Stimulated activated effector memory CD8-positive, alpha-beta T cell treated with anti-CD3 and anti-CD28 coated beads, Interleukin-12 subunit alpha, Interleukin-12 subunit beta, amount 100 ng/mL, for 72 hours (primary cell): ENCODE measurements around the gene KRTAP12-4.
"Not testable (repeated sequence)": the region's sequence is repeated elsewhere in the genome, so short reads cannot be mapped to it uniquely, and the experiment has no call there.

Experiments
- ATAC-seq: fragments of 150-1000 bp; cut with Tn5 transposase; 2 replicates; pipeline ENCODE4 v1.10.0; 2021
- DNase-seq, 2 donors: peaks; one replicate each; pipeline ENCODE4 v3.0.0; 2021 to 2022; ENCODE audit warnings: low spot score in 2 of 2
- H3K27ac Mint-ChIP-seq: one replicate; pipeline ENCODE4 v1.8.0; 2022; ENCODE audit warnings: mild to moderate bottlenecking, mixed read lengths
- H3K36me3 Mint-ChIP-seq: one replicate; pipeline ENCODE4 v1.8.0; 2022; ENCODE audit warnings: mild to moderate bottlenecking, mixed read lengths
- H3K4me1 Mint-ChIP-seq: one replicate; pipeline ENCODE4 v1.8.0; 2022; ENCODE audit warnings: mixed read lengths
- H3K4me3 Mint-ChIP-seq: one replicate; pipeline ENCODE4 v1.8.0; 2022; ENCODE audit warnings: mild to moderate bottlenecking, mixed read lengths
- H3K9me3 Mint-ChIP-seq: one replicate; pipeline ENCODE4 v1.8.0; 2022; ENCODE audit warnings: mixed read lengths

KRTAP12-4 gene

GRCh38 chr21:44654576-44655175 lies at the start of gene KRTAP12-4:
TSS of gene KRTAP12-4 (minus strand) at chr21:44654659. CDS start at chr21:44654614, 45 bp downstream.
- Mint-ChIP-seq H3K4me1 (peaks cover 68% of the 10 kb centered on the region), H3K27ac (peak within 1 kb of the TSS; percentile 78), H3K4me3 (peak within 1 kb of the TSS; percentile 19), H3K9me3 (peaks cover 11% of the 10 kb centered on the region), H3K36me3 (no peaks in the 10 kb centered on the region)
- no peak for ATAC-seq
- no peak for DNase-seq

- H3K9me3 Mint-ChIP-seq: no peaks in the 10 kb centered on the region
- H3K27ac Mint-ChIP-seq: no peak overlapping the region
- no peak for DNase-seq
- H3K4me1 Mint-ChIP-seq: peaks cover 12% of the 10 kb centered on the region
- no peaks in the 10 kb centered on the region for H3K36me3 Mint-ChIP-seq
- no peak for ATAC-seq
- no peak overlapping the region for H3K4me3 Mint-ChIP-seq
Observed at GRCh38 chr21:44703731-44704635, 49.5 kb upstream of the KRTAP12-4 start.

- Mint-ChIP-seq H3K27ac (no peak overlapping the region), H3K9me3 (no peaks in the 10 kb centered on the region), H3K4me1 (peaks cover 14% of the 10 kb centered on the region), H3K4me3 (no peak overlapping the region), H3K36me3 (no peaks in the 10 kb centered on the region)
- ATAC-seq (no peak), DNase-seq (peak in 1 of 2 donors; percentile 38)
Observed at GRCh38 chr21:44702973-44703730, 48.7 kb upstream of the KRTAP12-4 start.

GRCh38 chr21:44702111-44702972 lies 47.9 kb upstream of the KRTAP12-4 start:
- ATAC-seq (no peak), DNase-seq (peak in 1 of 2 donors; percentile 40)
- H3K27ac Mint-ChIP-seq: no peak overlapping the region
- H3K36me3 Mint-ChIP-seq: no peaks in the 10 kb centered on the region
- H3K4me3 Mint-ChIP-seq: no peak overlapping the region
- no peaks in the 10 kb centered on the region for H3K9me3 Mint-ChIP-seq
- peaks cover 22% of the 10 kb centered on the region for H3K4me1 Mint-ChIP-seq

GRCh38 chr21:44701541-44701940 lies 47.1 kb upstream of the KRTAP12-4 start:
- no peaks in the 10 kb centered on the region for H3K9me3 Mint-ChIP-seq
- H3K27ac Mint-ChIP-seq: no peak overlapping the region
- peaks cover 29% of the 10 kb centered on the region for H3K4me1 Mint-ChIP-seq
- DNase-seq: no peak
- no peaks in the 10 kb centered on the region for H3K36me3 Mint-ChIP-seq
- no peak overlapping the region for H3K4me3 Mint-ChIP-seq
- ATAC-seq: no peak

- H3K4me3 Mint-ChIP-seq: no peak overlapping the region
- no peak overlapping the region for H3K27ac Mint-ChIP-seq
- ATAC-seq (no peak), DNase-seq (no peak)
- H3K4me1 Mint-ChIP-seq: peaks cover 34% of the 10 kb centered on the region
- H3K9me3 Mint-ChIP-seq: no peaks in the 10 kb centered on the region
- no peaks in the 10 kb centered on the region for H3K36me3 Mint-ChIP-seq
Observed at GRCh38 chr21:44701023-44701400, 46.6 kb upstream of the KRTAP12-4 start.

- no peak overlapping the region for H3K4me3 Mint-ChIP-seq
- H3K36me3 Mint-ChIP-seq: no peaks in the 10 kb centered on the region
- DNase-seq (no peak), ATAC-seq (no peak)
- H3K27ac Mint-ChIP-seq: no peak overlapping the region
- peaks cover 41% of the 10 kb centered on the region for H3K4me1 Mint-ChIP-seq
- H3K9me3 Mint-ChIP-seq: no peaks in the 10 kb centered on the region
Observed at GRCh38 chr21:44700101-44701022, 45.9 kb upstream of the KRTAP12-4 start.

- DNase-seq: peak in 1 of 2 donors; percentile 29
- H3K9me3 Mint-ChIP-seq: no peaks in the 10 kb centered on the region
Observed at GRCh38 chr21:44699502-44700001, 45.1 kb upstream of the KRTAP12-4 start.

GRCh38 chr21:44697811-44698734 lies 43.6 kb upstream of the KRTAP12-4 start:
- peaks cover 6% of the 10 kb centered on the region for H3K9me3 Mint-ChIP-seq
- no peak overlapping the region for H3K4me3 Mint-ChIP-seq
- no peaks in the 10 kb centered on the region for H3K36me3 Mint-ChIP-seq
- peaks cover 52% of the 10 kb centered on the region for H3K4me1 Mint-ChIP-seq
- peak in 1 of 2 donors; percentile 30 for DNase-seq
- ATAC-seq: no peak
- peak overlapping the region; percentile 70 for H3K27ac Mint-ChIP-seq

More at GRCh38 chr21:44699502-44700001, 45.1 kb upstream of the KRTAP12-4 start:
- no peak for ATAC-seq
- Mint-ChIP-seq H3K4me3 (no peak overlapping the region), H3K36me3 (no peaks in the 10 kb centered on the region), H3K27ac (no peak overlapping the region), H3K4me1 (peaks cover 47% of the 10 kb centered on the region)

- DNase-seq: peak in 1 of 2 donors; percentile 43
- Mint-ChIP-seq H3K4me1 (peaks cover 44% of the 10 kb centered on the region), H3K9me3 (peaks cover 12% of the 10 kb centered on the region), H3K27ac (peak within 1 kb of the TSS; percentile 70)
- not testable (repeated sequence) for ATAC-seq, H3K36me3 Mint-ChIP-seq, H3K4me3 Mint-ChIP-seq
Observed at GRCh38 chr21:44697172-44697810, 42.8 kb upstream of the KRTAP12-4 start, which contains the start of gene KRTAP10-12. TSS of gene KRTAP10-12 (plus strand) at chr21:44697172. CDS start at chr21:44697202, 30 bp downstream.

- ATAC-seq (no peak), DNase-seq (no peak)
- H3K4me3 Mint-ChIP-seq: no peak overlapping the region
- no peak overlapping the region for H3K27ac Mint-ChIP-seq
- peaks cover 44% of the 10 kb centered on the region for H3K4me1 Mint-ChIP-seq
- no peaks in the 10 kb centered on the region for H3K36me3 Mint-ChIP-seq
- peaks cover 14% of the 10 kb centered on the region for H3K9me3 Mint-ChIP-seq
Observed at GRCh38 chr21:44696572-44696971, 42.1 kb upstream of the KRTAP12-4 start.

- ATAC-seq (no peak), DNase-seq (no peak)
- Mint-ChIP-seq H3K4me1 (peaks cover 44% of the 10 kb centered on the region), H3K27ac (no peak overlapping the region), H3K36me3 (no peaks in the 10 kb centered on the region), H3K4me3 (no peak overlapping the region), H3K9me3 (peaks cover 14% of the 10 kb centered on the region)
Observed at GRCh38 chr21:44695641-44696040, 41.2 kb upstream of the KRTAP12-4 start.
